HL-60 (cell line): ENCODE measurements around the gene RNF152.

Source experiments
- DNase-seq, 2 experiments: peaks; one replicate each; pipeline ENCODE4 v3.0.0-alpha.2; 2010 to 2020; ENCODE audit warnings: low read depth in 1 of 2, low spot score in 1 of 2
- H3K27ac ChIP-seq: fragments of 250-450 bp; sonication (Bioruptor Pico); replicated peaks from 2 replicates; pipeline ENCODE4 v1.5.1; 2020; ENCODE audit warnings: mild to moderate bottlenecking, moderate library complexity
- H3K27me3 ChIP-seq: fragments of 250-450 bp; sonication (Bioruptor Pico); 2 replicates; pipeline ENCODE4 v1.5.1; 2021; ENCODE audit warnings: mild to moderate bottlenecking, moderate library complexity; ENCODE audit not compliant: insufficient read depth, poor library complexity, severe bottlenecking
- H3K4me3 ChIP-seq: replicated peaks from 2 replicates; pipeline ENCODE4 v1.5.1; 2011; ENCODE audit warnings: mild to moderate bottlenecking, control low read depth, low read length; ENCODE audit not compliant: insufficient read depth
- CTCF ChIP-seq: IDR thresholded peaks from one replicate; pipeline ENCODE4 v1.5.1; 2011; ENCODE audit warnings: low read length, control low read depth, inconsistent platforms; ENCODE audit not compliant: insufficient read depth
- GABPA ChIP-seq: IDR thresholded peaks from 2 replicates; pipeline ENCODE4 v1.6.1; 2012; ENCODE audit warnings: low read depth
- POLR2AphosphoS5 ChIP-seq: IDR thresholded peaks from 2 replicates; pipeline ENCODE4 v1.6.1; 2012; ENCODE audit warnings: low read depth
- SPI1 ChIP-seq: IDR thresholded peaks from 2 replicates; pipeline ENCODE4 v1.6.1; 2012; ENCODE audit warnings: low read depth, mild to moderate bottlenecking, borderline replicate concordance
- TF ChIP-seq, protein P1 (sequence below): IDR thresholded peaks from 2 replicates; pipeline ENCODE4 v1.6.1; 2012; ENCODE audit warnings: low read depth; ENCODE audit not compliant: insufficient replicate concordance

The RNF152 gene

GRCh38 chr18:61890344-61890743 is 2.5 kb downstream of the RNF152 start:
- DNase-seq, result no peak

DNA sequence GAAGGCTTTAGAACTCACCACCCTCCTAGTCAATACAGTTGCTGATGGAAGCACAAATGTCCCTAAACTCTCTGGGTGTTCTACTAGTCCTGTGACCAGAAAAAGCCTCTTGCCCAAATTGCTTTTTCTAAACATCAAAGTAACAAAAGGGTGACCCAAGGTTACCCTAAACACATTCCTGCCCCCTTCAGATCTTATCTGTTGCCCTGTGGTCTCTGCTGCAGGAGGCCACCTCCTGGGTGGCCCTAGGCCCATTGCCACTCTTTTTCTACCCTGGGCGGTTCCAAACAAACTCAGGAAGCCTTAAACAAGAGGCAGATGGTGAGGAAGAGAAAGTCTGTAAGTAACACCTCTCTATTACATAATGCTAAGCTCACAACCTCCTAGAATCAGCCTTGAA is 3.3 kb downstream of the RNF152 start:
- Histone ChIP-seq H3K27ac (no peak overlapping the region), H3K4me3 (no peak overlapping the region), H3K27me3 (peaks cover 46% of the 10 kb centered on the region)
- no peak for DNase-seq
- no peak for TF ChIP-seq POLR2AphosphoS5
- TF ChIP-seq GABPA, result no peak
- no peak for TF ChIP-seq CTCF
- TF ChIP-seq, protein P1, sequence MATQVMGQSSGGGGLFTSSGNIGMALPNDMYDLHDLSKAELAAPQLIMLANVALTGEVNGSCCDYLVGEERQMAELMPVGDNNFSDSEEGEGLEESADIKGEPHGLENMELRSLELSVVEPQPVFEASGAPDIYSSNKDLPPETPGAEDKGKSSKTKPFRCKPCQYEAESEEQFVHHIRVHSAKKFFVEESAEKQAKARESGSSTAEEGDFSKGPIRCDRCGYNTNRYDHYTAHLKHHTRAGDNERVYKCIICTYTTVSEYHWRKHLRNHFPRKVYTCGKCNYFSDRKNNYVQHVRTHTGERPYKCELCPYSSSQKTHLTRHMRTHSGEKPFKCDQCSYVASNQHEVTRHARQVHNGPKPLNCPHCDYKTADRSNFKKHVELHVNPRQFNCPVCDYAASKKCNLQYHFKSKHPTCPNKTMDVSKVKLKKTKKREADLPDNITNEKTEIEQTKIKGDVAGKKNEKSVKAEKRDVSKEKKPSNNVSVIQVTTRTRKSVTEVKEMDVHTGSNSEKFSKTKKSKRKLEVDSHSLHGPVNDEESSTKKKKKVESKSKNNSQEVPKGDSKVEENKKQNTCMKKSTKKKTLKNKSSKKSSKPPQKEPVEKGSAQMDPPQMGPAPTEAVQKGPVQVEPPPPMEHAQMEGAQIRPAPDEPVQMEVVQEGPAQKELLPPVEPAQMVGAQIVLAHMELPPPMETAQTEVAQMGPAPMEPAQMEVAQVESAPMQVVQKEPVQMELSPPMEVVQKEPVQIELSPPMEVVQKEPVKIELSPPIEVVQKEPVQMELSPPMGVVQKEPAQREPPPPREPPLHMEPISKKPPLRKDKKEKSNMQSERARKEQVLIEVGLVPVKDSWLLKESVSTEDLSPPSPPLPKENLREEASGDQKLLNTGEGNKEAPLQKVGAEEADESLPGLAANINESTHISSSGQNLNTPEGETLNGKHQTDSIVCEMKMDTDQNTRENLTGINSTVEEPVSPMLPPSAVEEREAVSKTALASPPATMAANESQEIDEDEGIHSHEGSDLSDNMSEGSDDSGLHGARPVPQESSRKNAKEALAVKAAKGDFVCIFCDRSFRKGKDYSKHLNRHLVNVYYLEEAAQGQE, result no peak
- no peak for TF ChIP-seq SPI1

More at GRCh38 chr18:61890344-61890743, 2.5 kb downstream of the RNF152 start:
- Histone ChIP-seq H3K27ac (no peak overlapping the region), H3K4me3 (no peak overlapping the region), H3K27me3 (peaks cover 53% of the 10 kb centered on the region)
- no peak for TF ChIP-seq SPI1
- TF ChIP-seq CTCF, result no peak
- TF ChIP-seq, protein P1, result no peak
- TF ChIP-seq POLR2AphosphoS5, result no peak
- TF ChIP-seq GABPA, result no peak

DNA sequence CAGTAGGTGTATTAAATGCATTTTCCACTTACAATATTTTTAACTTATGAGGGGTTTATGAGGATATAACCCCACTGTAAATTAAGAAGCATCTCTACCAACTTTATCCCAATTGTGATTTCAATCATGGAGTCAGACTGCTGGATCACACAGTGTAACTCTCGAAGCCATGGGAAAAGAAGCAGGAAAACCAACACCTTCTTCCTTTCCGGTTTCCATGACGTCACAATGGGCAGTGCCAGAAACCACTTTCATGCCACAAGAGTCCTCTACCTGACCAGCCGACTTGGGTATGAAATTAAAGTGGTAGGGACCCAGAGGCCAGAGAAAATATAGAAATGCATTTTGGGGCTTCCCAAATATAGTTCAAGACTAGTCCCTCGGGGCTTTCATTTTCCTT is 4.2 kb downstream of the RNF152 start:
- peaks cover 40% of the 10 kb centered on the region for H3K27me3 ChIP-seq
- no peak for TF ChIP-seq SPI1
- TF ChIP-seq CTCF, result no peak
- TF ChIP-seq, protein P1, result no peak
- no peak for TF ChIP-seq GABPA
- no peak for TF ChIP-seq POLR2AphosphoS5
- no peak overlapping the region for H3K4me3 ChIP-seq
- H3K27ac ChIP-seq, result no peak overlapping the region
- DNase-seq, result no peak
